RWPE1 (cell line): ENCODE measurements around the gene DUOXA1.

Experiments used
- CTCF ChIA-PET: fragments of 350-600 bp; sonication (Branson Sonifier 250); formaldehyde crosslinking; extraction: SDS; loops from one replicate; lab custom pipeline; 2021; lab: Yijun Ruan, JAX
- POLR2A ChIA-PET: fragments of 400-600 bp; formaldehyde crosslinking; extraction: SDS; loops from one replicate; lab custom pipeline; 2020; ENCODE audit warnings: antibody characterized with exemption; ENCODE audit not compliant: low non-redundant PET; lab: Yijun Ruan, JAX
- DNase-seq: peaks from one replicate; pipeline ENCODE4 v3.0.0; 2012; ENCODE audit warnings: low spot score
- H3K27ac ChIP-seq: fragments of 450-650 bp; 2 replicates; pipeline ENCODE4 v1.5.1; 2017
- CTCF ChIP-seq: fragments of 450-650 bp; conservative IDR thresholded peaks from 2 replicates; pipeline ENCODE4 v1.5.1; 2017; ENCODE audit warnings: low read depth, mild to moderate bottlenecking

The DUOXA1 gene

GRCh38 chr15:45113380-45113990, 16.2 kb downstream of the DUOXA1 start:
- no peak for DNase-seq
- POLR2A ChIA-PET, result no interaction called here
- CTCF ChIA-PET, result interaction anchor here (1.1 kb wide), 1 partner anchor 13 kb away, joined by 3 read pairs; no protein-coding TSS in a partner anchor
- H3K27ac ChIP-seq, result no peak overlapping the region
- no peak for TF ChIP-seq CTCF

- ChIA-PET POLR2A (no interaction called here), CTCF (interaction anchor here (1.1 kb wide), 1 partner anchor 14 kb away, joined by 3 read pairs; no protein-coding TSS in a partner anchor)
- no peak for DNase-seq
- no peak for TF ChIP-seq CTCF
- no peak overlapping the region for H3K27ac ChIP-seq
These were observed 16.9 kb downstream of the DUOXA1 start for GRCh38 chr15:45112591-45113379.

GRCh38 chr15:45112143-45112590, 17.5 kb downstream of the DUOXA1 start:
- no peak overlapping the region for H3K27ac ChIP-seq
- no peak for DNase-seq
- ChIA-PET POLR2A (no interaction called here), CTCF (no interaction called here)
- no peak for TF ChIP-seq CTCF

GRCh38 chr15:45111390-45112142, 18.1 kb downstream of the DUOXA1 start:
- no peak for DNase-seq
- no peak for TF ChIP-seq CTCF
- H3K27ac ChIP-seq, result no peak overlapping the region
- CTCF ChIA-PET, result no interaction called here
- POLR2A ChIA-PET, result no interaction called here

GRCh38 chr15:45110256-45110820, 19.3 kb downstream of the DUOXA1 start:
- ChIA-PET POLR2A (no interaction called here), CTCF (interaction anchor here (0.7 to 1.2 kb wide), 2 partner anchors 8 to 169 kb away, joined by 3 to 4 read pairs; no protein-coding TSS in a partner anchor)
- DNase-seq, result no peak
- no peak overlapping the region for H3K27ac ChIP-seq
- TF ChIP-seq CTCF, result no peak
